OCI-LY1 (cell line): Measurements from ENCODE around the gene FOXN3.

ENCODE experiments used
- H2AFZ ChIP-seq: fragments of 200-600 bp; sonication (generic), shearing (Covaris generic); 2 replicates; pipeline ENCODE4 v1.6.0; 2014; ENCODE audit warnings: antibody characterized with exemption, mild to moderate bottlenecking, low read length
- H3F3A ChIP-seq: fragments of 200-600 bp; sonication (generic), shearing (Covaris generic); 2 replicates; pipeline ENCODE4 v1.6.0; 2014; ENCODE audit warnings: mild to moderate bottlenecking, antibody characterized with exemption, low read length, moderate library complexity; ENCODE audit not compliant: insufficient read depth
- H3K27ac ChIP-seq: fragments of 200-600 bp; sonication (generic); 2 replicates; pipeline ENCODE4 v1.5.1; 2014; ENCODE audit warnings: low read length, mixed run types, mild to moderate bottlenecking, low read depth; ENCODE audit not compliant: poor library complexity, severe bottlenecking
- H3K27me3 ChIP-seq: fragments of 200-600 bp; sonication (generic); 2 replicates; pipeline ENCODE4 v1.6.0; 2014; ENCODE audit warnings: antibody characterized with exemption, mild to moderate bottlenecking, low read length, moderate library complexity; ENCODE audit not compliant: insufficient read depth
- H3K36me3 ChIP-seq: fragments of 200-600 bp; sonication (generic); 2 replicates; pipeline ENCODE4 v1.6.1; 2014; ENCODE audit warnings: mild to moderate bottlenecking, antibody characterized with exemption, low read length, moderate library complexity, mixed read lengths; ENCODE audit not compliant: insufficient read depth
- H3K4me1 ChIP-seq: fragments of 200-600 bp; sonication (generic); 2 replicates; pipeline ENCODE4 v1.5.1; 2014; ENCODE audit warnings: mild to moderate bottlenecking, low read length, moderate library complexity; ENCODE audit not compliant: insufficient read depth, severe bottlenecking
- H3K4me2 ChIP-seq: fragments of 200-600 bp; sonication (generic), shearing (Covaris generic); 2 replicates; pipeline ENCODE4 v1.6.1; 2014; ENCODE audit warnings: low read length
- H3K4me3 ChIP-seq: fragments of 200-600 bp; sonication (generic); 2 replicates; pipeline ENCODE4 v1.5.1; 2014; ENCODE audit warnings: low read length, low read depth, mild to moderate bottlenecking, mixed read lengths; ENCODE audit not compliant: poor library complexity, severe bottlenecking
- H3K79me2 ChIP-seq: fragments of 200-600 bp; shearing (Covaris generic); 2 replicates; pipeline ENCODE4 v1.6.1; 2016; ENCODE audit warnings: mixed run types, low read length, mixed read lengths; ENCODE audit not compliant: insufficient read depth
- H3K9ac ChIP-seq: fragments of 200-600 bp; sonication (generic), shearing (Covaris generic); 2 replicates; pipeline ENCODE4 v1.6.1; 2014; ENCODE audit warnings: mild to moderate bottlenecking, low read length, mixed read lengths
- H3K9me2 ChIP-seq: fragments of 200-600 bp; sonication (generic), shearing (Covaris generic); 2 replicates; pipeline ENCODE4 v1.6.1; 2014; ENCODE audit warnings: low read depth, mild to moderate bottlenecking, low read length, mixed read lengths
- H3K9me3 ChIP-seq: fragments of 200-600 bp; shearing (Covaris generic); 2 replicates; pipeline ENCODE4 v1.6.1; 2014; ENCODE audit warnings: low read length, mixed read lengths
- H4K20me1 ChIP-seq: fragments of 200-600 bp; sonication (generic), shearing (Covaris generic); 2 replicates; pipeline ENCODE4 v1.6.0; 2016; ENCODE audit warnings: mild to moderate bottlenecking, low read length; ENCODE audit not compliant: insufficient read depth
- EZH2 ChIP-seq: fragments of 200-600 bp; sonication (generic), shearing (Covaris generic); IDR thresholded peaks from 2 replicates; pipeline ENCODE4 v1.8.0; 2017; ENCODE audit warnings: borderline replicate concordance, mixed run types, mild to moderate bottlenecking, antibody characterized with exemption, low read length, moderate library complexity, mixed read lengths
- TF ChIP-seq, protein P1 (sequence below): fragments of 200-600 bp; sonication (generic), shearing (Covaris generic); IDR thresholded peaks from 2 replicates; pipeline ENCODE4 v1.5.1; 2017; ENCODE audit warnings: mild to moderate bottlenecking, antibody characterized with exemption, low read length, moderate library complexity, mixed read lengths

The FOXN3 gene

DNA sequence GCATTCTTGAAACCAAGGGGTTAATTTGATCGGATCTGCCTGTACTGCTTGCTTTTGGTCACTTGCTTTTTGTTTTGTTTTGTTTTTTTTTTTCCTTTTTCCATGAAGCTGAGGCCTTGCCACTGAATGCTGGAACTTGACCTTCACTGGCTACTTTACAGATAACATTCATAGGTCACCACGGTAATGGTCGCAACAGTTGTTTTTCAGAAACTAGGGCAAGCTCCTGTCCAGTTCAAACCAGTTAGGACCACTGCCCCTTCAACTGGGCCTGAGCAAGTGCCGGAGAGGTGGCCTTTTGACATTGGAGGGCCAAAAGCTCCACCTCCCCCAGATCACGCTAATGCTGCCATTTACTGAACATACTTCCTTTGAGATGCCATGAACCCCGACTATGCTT lies 147.6 kb downstream of the FOXN3 start:
- Histone ChIP-seq H4K20me1 (no peaks in the 10 kb centered on the region), H3K36me3 (no peaks in the 10 kb centered on the region), H3K4me3 (no peak overlapping the region), H3K4me2 (no peak overlapping the region), H3K9me2 (no peaks in the 10 kb centered on the region), H3F3A (no peaks in the 10 kb centered on the region), H3K27me3 (no peaks in the 10 kb centered on the region), H3K9ac (no peak overlapping the region), H2AFZ (no peak overlapping the region), H3K79me2 (no peaks in the 10 kb centered on the region), H3K27ac (no peak overlapping the region), H3K9me3 (no peaks in the 10 kb centered on the region), H3K4me1 (peaks cover 60% of the 10 kb centered on the region)
- TF ChIP-seq, protein P1, sequence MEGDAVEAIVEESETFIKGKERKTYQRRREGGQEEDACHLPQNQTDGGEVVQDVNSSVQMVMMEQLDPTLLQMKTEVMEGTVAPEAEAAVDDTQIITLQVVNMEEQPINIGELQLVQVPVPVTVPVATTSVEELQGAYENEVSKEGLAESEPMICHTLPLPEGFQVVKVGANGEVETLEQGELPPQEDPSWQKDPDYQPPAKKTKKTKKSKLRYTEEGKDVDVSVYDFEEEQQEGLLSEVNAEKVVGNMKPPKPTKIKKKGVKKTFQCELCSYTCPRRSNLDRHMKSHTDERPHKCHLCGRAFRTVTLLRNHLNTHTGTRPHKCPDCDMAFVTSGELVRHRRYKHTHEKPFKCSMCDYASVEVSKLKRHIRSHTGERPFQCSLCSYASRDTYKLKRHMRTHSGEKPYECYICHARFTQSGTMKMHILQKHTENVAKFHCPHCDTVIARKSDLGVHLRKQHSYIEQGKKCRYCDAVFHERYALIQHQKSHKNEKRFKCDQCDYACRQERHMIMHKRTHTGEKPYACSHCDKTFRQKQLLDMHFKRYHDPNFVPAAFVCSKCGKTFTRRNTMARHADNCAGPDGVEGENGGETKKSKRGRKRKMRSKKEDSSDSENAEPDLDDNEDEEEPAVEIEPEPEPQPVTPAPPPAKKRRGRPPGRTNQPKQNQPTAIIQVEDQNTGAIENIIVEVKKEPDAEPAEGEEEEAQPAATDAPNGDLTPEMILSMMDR: no peak
- no peak for TF ChIP-seq EZH2

DNA sequence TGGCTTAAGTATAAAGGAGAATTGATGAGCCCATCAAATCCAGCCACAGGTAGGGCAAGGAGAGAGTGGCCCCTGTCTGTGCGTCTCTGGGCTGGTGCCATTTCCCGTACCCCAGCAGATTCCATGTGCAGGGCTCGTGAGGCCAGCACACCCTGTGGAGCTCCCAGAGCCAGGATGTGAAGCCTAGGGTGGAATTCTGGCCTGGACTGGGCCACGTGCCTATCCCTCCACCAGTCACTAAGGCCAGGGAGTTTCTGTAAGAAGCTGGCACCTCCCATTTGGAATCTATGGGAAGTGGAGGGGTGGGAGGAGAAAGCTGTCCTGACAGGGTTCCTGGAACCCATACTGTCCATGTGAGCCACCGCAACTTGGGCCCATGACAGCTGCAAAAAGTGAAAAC lies 148.5 kb downstream of the FOXN3 start:
- Histone ChIP-seq H3F3A (no peaks in the 10 kb centered on the region), H3K9me3 (no peaks in the 10 kb centered on the region), H3K4me3 (no peak overlapping the region), H3K36me3 (no peaks in the 10 kb centered on the region), H3K4me2 (no peak overlapping the region), H3K27me3 (no peaks in the 10 kb centered on the region), H4K20me1 (no peaks in the 10 kb centered on the region), H3K4me1 (peaks cover 55% of the 10 kb centered on the region), H2AFZ (no peak overlapping the region), H3K27ac (no peak overlapping the region), H3K9ac (no peak overlapping the region), H3K79me2 (no peaks in the 10 kb centered on the region), H3K9me2 (no peaks in the 10 kb centered on the region)
- TF ChIP-seq, protein P1: no peak
- TF ChIP-seq EZH2: no peak

DNA sequence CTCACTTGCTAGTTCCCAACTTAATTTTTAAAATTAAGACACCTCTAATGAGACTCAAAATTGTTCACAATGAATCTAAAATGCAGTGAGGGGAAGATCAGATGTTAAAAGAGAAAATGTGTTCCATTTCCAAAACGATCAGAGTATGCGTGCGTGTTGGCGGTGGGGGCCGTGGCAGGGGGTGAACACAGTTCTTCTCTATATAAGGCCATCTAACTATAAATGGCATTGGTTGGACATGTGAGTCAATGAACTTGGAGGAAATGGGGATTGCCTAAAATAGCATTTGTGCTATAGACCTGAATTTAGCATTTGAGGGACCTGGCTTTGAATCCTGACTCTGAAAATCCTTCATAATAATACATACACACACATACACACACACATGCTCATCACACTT lies 149.4 kb downstream of the FOXN3 start:
- Histone ChIP-seq H3K36me3 (no peaks in the 10 kb centered on the region), H2AFZ (no peak overlapping the region), H3K4me1 (peaks cover 54% of the 10 kb centered on the region), H3K27ac (no peak overlapping the region), H3K9ac (no peak overlapping the region), H3F3A (no peaks in the 10 kb centered on the region), H3K4me3 (no peak overlapping the region), H3K27me3 (no peaks in the 10 kb centered on the region), H3K79me2 (no peaks in the 10 kb centered on the region), H4K20me1 (no peaks in the 10 kb centered on the region), H3K4me2 (peak overlapping the region; percentile 5; the same call in 1 of the 2 replicates), H3K9me2 (no peaks in the 10 kb centered on the region), H3K9me3 (no peaks in the 10 kb centered on the region)
- TF ChIP-seq, protein P1: no peak
- no peak for TF ChIP-seq EZH2
